ENCODE measurements around the gene DES.

DES gene

GRCh38 chr2:219447242-219448098 lies 29.3 kb downstream of the DES start:
- Mint-ChIP-seq H3K27ac (no peak overlapping the region), H3K27me3 (peaks cover 4% of the 10 kb centered on the region), H3K36me3 (no peaks in the 10 kb centered on the region), H3K4me1 (ENCODE audit: low read depth) (peaks cover 36% of the 10 kb centered on the region), H3K9me3 (ENCODE audit: low read depth) (no peaks in the 10 kb centered on the region), H3K4me3 (no peak overlapping the region)

DNA sequence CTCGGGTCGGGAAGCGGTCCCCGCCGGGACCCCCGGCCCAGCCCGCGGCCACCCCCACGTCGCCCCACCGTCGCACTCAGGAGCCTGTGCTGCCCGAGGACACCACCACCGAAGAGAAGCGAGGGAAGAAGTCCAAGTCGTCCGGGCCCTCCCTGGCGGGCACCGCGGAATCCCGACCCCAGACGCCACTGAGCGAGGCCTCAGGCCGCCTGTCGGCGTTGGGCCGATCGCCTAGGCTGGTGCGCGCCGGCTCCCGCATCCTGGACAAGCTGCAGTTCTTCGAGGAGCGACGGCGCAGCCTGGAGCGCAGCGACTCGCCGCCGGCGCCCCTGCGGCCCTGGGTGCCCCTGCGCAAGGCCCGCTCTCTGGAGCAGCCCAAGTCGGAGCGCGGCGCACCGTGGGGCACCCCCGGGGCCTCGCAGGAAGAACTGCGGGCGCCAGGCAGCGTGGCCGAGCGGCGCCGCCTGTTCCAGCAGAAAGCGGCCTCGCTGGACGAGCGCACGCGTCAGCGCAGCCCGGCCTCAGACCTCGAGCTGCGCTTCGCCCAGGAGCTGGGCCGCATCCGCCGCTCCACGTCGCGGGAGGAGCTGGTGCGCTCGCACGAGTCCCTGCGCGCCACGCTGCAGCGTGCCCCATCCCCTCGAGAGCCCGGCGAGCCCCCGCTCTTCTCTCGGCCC lies 30.1 kb downstream of the DES start:
- Mint-ChIP-seq H3K27me3 (peaks cover 4% of the 10 kb centered on the region), H3K9me3 (ENCODE audit: low read depth) (no peaks in the 10 kb centered on the region), H3K27ac (no peak overlapping the region), H3K36me3 (no peaks in the 10 kb centered on the region), H3K4me3 (peak overlapping the region; percentile 10), H3K4me1 (ENCODE audit: low read depth) (peaks cover 38% of the 10 kb centered on the region)

DNA sequence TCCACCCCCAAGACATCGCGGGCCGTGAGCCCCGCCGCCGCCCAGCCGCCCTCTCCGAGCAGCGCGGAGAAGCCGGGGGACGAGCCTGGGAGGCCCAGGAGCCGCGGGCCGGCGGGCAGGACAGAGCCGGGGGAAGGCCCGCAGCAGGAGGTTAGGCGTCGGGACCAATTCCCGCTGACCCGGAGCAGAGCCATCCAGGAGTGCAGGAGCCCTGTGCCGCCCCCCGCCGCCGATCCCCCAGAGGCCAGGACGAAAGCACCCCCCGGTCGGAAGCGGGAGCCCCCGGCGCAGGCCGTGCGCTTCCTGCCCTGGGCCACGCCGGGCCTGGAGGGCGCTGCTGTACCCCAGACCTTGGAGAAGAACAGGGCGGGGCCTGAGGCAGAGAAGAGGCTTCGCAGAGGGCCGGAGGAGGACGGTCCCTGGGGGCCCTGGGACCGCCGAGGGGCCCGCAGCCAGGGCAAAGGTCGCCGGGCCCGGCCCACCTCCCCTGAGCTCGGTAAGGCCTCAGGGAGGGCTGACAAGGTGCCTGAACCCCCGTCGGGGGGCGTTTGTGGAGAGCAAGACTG lies 30.7 kb downstream of the DES start:
- Mint-ChIP-seq H3K4me1 (ENCODE audit: low read depth) (peaks cover 38% of the 10 kb centered on the region), H3K4me3 (peak overlapping the region; percentile 51), H3K9me3 (ENCODE audit: low read depth) (no peaks in the 10 kb centered on the region), H3K27me3 (peaks cover 4% of the 10 kb centered on the region), H3K27ac (no peak overlapping the region), H3K36me3 (no peaks in the 10 kb centered on the region)

- no peaks in the 10 kb centered on the region for H3K36me3 Mint-ChIP-seq
- peaks cover 4% of the 10 kb centered on the region for H3K27me3 Mint-ChIP-seq
- H3K9me3 Mint-ChIP-seq (ENCODE audit: low read depth) = no peaks in the 10 kb centered on the region
- H3K27ac Mint-ChIP-seq = peak overlapping the region; percentile 68
- H3K4me1 Mint-ChIP-seq (ENCODE audit: low read depth) = peaks cover 38% of the 10 kb centered on the region
- H3K4me3 Mint-ChIP-seq = peak overlapping the region; percentile 64
These were observed 31.4 kb downstream of the DES start for GRCh38 chr2:219449609-219450008.

DNA sequence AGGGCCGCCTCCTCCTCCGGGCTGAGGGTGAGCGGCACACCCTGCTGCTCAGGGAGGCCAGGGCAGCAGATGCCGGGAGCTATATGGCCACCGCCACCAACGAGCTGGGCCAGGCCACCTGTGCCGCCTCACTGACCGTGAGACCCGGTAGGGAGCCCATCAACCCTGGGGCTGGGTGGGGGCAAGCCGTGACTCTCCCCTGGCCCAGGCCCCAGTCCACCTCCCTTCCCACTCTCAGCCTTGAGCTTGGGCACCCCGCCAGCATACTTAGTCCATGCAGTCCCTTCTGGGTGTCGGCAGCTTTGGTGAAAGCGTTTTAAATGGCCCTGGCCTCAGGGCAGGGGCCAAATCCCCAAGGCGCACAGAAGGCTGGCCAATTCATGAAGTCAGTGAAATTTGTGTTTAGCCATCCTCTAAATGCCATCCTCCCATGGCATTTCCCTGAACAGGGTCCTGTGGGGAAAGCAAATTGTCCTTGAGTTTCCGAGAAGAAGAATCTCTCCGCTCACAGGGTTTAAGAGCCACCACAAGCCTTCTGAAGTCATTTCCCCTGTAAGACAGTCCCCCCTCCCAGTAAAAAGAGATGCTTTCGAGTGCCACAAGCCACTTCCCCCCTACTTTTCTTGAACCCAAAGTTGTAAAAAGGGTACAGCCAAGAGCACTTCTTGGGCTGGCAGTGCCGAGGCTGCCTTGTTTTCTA lies 33.6 kb downstream of the DES start:
- Mint-ChIP-seq H3K9me3 (ENCODE audit: low read depth) (no peaks in the 10 kb centered on the region), H3K36me3 (no peaks in the 10 kb centered on the region), H3K4me1 (ENCODE audit: low read depth) (peaks cover 37% of the 10 kb centered on the region), H3K27ac (no peak overlapping the region), H3K27me3 (peaks cover 4% of the 10 kb centered on the region), H3K4me3 (peak overlapping the region; percentile 20)

- no peaks in the 10 kb centered on the region for H3K9me3 Mint-ChIP-seq (ENCODE audit: low read depth)
- peak overlapping the region; percentile 20 for H3K4me3 Mint-ChIP-seq
- H3K27ac Mint-ChIP-seq = no peak overlapping the region
- peaks cover 4% of the 10 kb centered on the region for H3K27me3 Mint-ChIP-seq
- H3K36me3 Mint-ChIP-seq = no peaks in the 10 kb centered on the region
- peaks cover 39% of the 10 kb centered on the region for H3K4me1 Mint-ChIP-seq (ENCODE audit: low read depth)
These were observed 34.5 kb downstream of the DES start for GRCh38 chr2:219452361-219453317.

DNA sequence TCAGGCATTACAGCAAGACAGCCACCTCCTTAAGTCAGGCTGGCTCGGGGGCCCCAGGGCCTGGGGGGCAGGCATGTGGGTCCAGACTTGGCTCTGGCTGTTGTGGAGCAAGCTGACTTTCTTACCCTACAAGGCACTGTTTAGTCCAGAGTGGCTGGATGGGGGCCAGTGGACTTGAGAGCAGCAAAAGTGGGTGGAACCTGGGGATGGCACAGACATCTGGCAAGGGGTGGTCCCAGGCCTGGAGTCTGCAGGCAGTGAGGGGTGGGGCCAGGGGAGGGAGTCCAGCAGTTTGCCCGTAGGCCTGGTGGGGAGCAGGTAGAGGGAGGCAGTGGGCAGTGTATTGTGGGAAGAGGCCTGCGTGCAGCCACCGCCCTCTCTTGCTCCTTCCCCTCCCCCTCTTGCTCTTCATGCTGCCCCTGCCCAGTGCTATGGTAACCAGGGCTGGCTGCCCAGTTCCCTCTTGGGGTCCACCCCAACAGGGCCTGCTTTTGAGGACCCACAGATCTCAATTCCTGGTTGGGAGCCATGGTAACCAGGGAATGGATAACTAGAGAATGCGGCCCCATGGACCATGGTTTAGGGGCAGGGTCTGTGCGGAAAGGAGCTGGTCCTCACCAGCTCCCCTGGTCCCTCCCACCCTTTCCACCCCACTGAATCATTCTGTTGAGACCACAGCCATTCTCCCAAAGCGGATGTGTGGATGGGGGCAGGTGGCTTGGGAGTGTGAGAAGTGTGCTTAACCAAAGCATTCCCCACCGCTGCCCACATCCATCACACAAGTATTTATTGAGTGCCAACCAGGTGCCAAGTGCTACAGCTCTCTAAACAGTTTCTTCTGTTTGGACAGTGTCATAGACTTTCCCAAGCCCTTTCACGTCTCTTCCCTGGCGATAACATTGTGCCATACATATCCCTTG lies 35.8 kb downstream of the DES start:
- Mint-ChIP-seq H3K36me3 (no peaks in the 10 kb centered on the region), H3K9me3 (ENCODE audit: low read depth) (no peaks in the 10 kb centered on the region), H3K4me3 (no peak overlapping the region), H3K27ac (no peak overlapping the region), H3K4me1 (ENCODE audit: low read depth) (peaks cover 46% of the 10 kb centered on the region), H3K27me3 (peaks cover 4% of the 10 kb centered on the region)

DNA sequence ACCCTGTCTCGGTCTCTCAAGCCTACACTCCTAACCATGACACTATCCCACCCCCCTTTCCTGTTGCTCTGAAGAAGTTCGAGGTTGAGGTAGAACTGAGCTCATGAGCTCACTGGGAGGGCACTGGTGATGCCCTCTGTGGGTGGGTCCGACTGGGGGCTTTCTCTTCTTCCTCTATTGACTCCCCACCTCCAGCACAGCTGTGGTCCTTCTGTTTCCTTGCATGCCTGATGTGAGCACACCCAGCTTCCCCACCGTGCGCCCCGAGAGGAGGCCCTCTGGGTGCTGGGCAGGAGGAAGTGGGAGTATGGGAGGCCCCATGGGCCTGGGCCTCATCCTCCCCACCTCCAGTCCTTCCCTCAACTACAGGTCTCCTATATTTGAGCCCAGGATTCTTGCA lies 37.4 kb downstream of the DES start:
- Mint-ChIP-seq H3K4me3 (no peak overlapping the region), H3K36me3 (no peaks in the 10 kb centered on the region), H3K4me1 (ENCODE audit: low read depth) (peaks cover 40% of the 10 kb centered on the region), H3K9me3 (ENCODE audit: low read depth) (no peaks in the 10 kb centered on the region), H3K27me3 (no peaks in the 10 kb centered on the region), H3K27ac (no peak overlapping the region)

DNA sequence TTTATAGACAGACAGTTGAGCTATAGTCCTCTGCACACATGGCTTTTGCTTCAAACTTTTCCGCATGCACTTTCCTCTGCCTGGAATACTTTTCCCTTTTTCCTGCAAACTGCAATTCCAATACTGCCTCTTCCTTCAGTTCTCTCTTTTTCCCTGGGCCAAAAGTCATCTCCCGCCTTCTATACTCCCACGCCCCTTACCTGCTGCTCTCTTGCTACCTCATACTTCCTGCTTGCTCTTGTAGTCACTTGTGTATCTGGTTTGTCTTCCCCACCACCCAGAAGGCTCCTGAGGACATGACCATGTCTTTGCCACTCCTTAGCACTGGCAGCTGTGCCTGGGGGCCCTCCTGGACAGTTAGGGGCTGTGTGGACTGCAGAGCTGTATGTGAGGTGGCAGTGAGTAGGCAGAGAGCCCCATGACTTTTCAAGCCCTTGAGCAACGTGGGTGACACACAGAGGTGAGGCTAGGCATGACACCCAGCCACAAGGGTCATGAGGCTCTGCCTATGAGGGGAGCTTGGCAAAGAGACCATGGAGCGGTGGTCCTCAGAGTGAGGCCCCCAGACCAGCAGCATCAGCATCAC lies 39.7 kb downstream of the DES start:
- no peak overlapping the region for H3K27ac Mint-ChIP-seq
- H3K4me1 Mint-ChIP-seq (ENCODE audit: low read depth) = peaks cover 21% of the 10 kb centered on the region
- no peaks in the 10 kb centered on the region for H3K36me3 Mint-ChIP-seq
- no peak overlapping the region for H3K4me3 Mint-ChIP-seq
- H3K27me3 Mint-ChIP-seq = no peaks in the 10 kb centered on the region
- H3K9me3 Mint-ChIP-seq (ENCODE audit: low read depth) = no peaks in the 10 kb centered on the region

- H3K9me3 Mint-ChIP-seq (ENCODE audit: low read depth) = no peaks in the 10 kb centered on the region
- H3K27me3 Mint-ChIP-seq = no peaks in the 10 kb centered on the region
- H3K36me3 Mint-ChIP-seq = no peaks in the 10 kb centered on the region
- no peak overlapping the region for H3K27ac Mint-ChIP-seq
- H3K4me1 Mint-ChIP-seq (ENCODE audit: low read depth) = peaks cover 18% of the 10 kb centered on the region
- no peak overlapping the region for H3K4me3 Mint-ChIP-seq
These were observed 40.8 kb downstream of the DES start for GRCh38 chr2:219458996-219459395.

DNA sequence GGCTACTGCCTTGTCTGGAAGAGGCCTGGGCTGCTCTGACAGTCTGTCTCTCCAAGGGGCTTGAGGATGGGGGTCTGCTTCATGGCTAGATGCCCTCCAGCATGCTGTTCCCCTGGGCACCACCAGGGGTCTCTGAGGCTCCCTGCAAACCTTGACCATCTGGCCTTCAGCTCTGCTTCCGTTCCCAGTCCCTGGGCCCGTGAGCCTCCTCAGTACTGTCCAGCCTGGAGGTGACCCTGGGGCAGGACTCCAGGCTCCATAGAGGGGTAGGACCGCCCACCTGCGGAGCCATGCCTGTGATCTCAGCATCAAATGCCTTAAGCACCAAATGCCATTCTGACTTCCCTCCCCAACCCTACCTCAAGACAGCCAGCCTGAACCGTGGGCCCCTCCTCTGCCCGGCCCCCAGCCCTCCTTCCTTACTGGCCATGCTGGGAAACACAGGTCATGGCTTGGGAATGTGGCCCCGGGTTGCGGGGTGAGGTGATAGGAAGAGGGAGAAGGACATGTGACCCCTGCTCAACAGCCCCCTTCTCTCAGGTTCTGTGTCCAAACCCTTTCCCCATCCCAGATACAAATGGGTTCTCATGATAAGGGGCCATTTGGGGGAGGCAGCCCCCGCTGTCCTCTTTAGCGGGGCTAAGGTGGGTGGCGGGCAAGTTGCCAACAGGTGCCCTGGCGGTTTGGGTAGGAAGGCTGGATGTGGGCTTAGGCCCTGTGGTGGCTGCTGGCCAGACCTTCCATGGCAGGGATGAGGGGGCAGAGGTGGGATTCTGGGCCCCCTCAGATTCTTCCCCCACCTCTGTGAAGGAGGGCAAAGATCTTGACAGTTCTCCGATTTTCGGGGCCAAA lies 41.5 kb downstream of the DES start:
- no peak overlapping the region for H3K4me3 Mint-ChIP-seq
- H3K27ac Mint-ChIP-seq = no peak overlapping the region
- no peaks in the 10 kb centered on the region for H3K36me3 Mint-ChIP-seq
- H3K27me3 Mint-ChIP-seq = no peaks in the 10 kb centered on the region
- peaks cover 18% of the 10 kb centered on the region for H3K4me1 Mint-ChIP-seq (ENCODE audit: low read depth)
- H3K9me3 Mint-ChIP-seq (ENCODE audit: low read depth) = no peaks in the 10 kb centered on the region

DNA sequence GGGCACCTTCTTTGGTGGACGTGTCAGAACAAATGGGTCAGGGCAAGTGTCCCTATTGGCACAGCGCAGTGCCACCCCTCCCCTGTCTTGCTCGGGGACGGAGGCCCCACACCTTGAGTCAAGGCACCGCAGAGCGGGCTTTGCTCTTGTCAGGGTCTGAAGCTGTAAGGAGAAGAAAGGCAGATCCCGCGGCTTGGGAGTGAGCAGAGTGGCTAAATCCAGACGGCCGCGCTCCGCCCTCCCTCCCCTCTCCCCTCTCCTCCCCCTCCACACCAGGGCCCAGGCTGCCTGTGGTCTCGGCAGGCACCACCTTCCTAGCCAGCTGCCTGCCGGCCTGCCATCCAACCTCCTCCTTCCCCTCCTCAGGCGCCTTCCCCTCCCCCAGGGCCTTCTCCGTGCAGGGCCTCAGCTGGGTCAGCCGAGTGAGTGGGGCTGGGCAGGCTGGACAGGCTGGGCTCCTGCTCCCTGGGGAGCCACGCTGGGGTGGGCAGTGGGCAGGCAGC lies 42.3 kb downstream of the DES start:
- H3K27ac Mint-ChIP-seq = no peak overlapping the region
- H3K36me3 Mint-ChIP-seq = peaks cover 2% of the 10 kb centered on the region
- H3K27me3 Mint-ChIP-seq = no peaks in the 10 kb centered on the region
- peaks cover 16% of the 10 kb centered on the region for H3K4me1 Mint-ChIP-seq (ENCODE audit: low read depth)
- H3K9me3 Mint-ChIP-seq (ENCODE audit: low read depth) = no peaks in the 10 kb centered on the region
- H3K4me3 Mint-ChIP-seq = no peak overlapping the region
